WTC11 (cell line): ENCODE measurements around the gene CEP63. TPM values are rescaled to one million over a fixed set of nuclear protein-coding genes. Genes with fewer than 3 reads are reported as not detected.

Experiments used
- ATAC-seq: fragments of 200-7000 bp; cut with Tn5 transposase; 2 replicates; pipeline ENCODE4 v1.10.0; 2021; ENCODE audit warnings: mild to moderate bottlenecking, moderate library complexity
- CTCF ChIA-PET: fragments of 300-600 bp; sonication (Branson Sonifier 250); formaldehyde crosslinking; loops from one replicate; lab custom pipeline; 2021; ENCODE audit warnings: antibody characterized with exemption; lab: Charles Lee
- POLR2A ChIA-PET: fragments of 350-600 bp; sonication (Branson Sonifier 250); formaldehyde crosslinking; loops from one replicate; lab custom pipeline; 2021; ENCODE audit warnings: antibody characterized with exemption; lab: Charles Lee
- DNase-seq: peaks from one replicate; pipeline ENCODE4 v3.0.0; 2021; ENCODE audit warnings: low spot score
- H3K27ac Mint-ChIP-seq: 2 replicates; pipeline ENCODE4 v1.8.0; 2021; ENCODE audit warnings: mixed read lengths
- H3K27me3 Mint-ChIP-seq: 2 replicates; pipeline ENCODE4 v1.8.0; 2021; ENCODE audit warnings: low read depth, mild to moderate bottlenecking, moderate library complexity, mixed read lengths
- H3K36me3 Mint-ChIP-seq: 2 replicates; pipeline ENCODE4 v1.8.0; 2021; ENCODE audit warnings: mixed read lengths
- H3K4me1 Mint-ChIP-seq: 2 replicates; pipeline ENCODE4 v1.8.0; 2022; ENCODE audit warnings: mixed read lengths
- H3K4me3 Mint-ChIP-seq: 2 replicates; pipeline ENCODE4 v1.8.0; 2021; ENCODE audit warnings: mild to moderate bottlenecking, moderate library complexity, mixed read lengths
- H3K9me3 Mint-ChIP-seq: 2 replicates; pipeline ENCODE4 v1.8.0; 2021; ENCODE audit warnings: mixed read lengths
- AFF4 ChIP-seq: sonication (generic); formaldehyde crosslinking; IDR thresholded peaks from 2 replicates; pipeline ENCODE4 v1.8.1; 2023; ENCODE audit warnings: mild to moderate bottlenecking, missing genetic modification reagents, borderline replicate concordance
- CBFB ChIP-seq: sonication (generic); formaldehyde crosslinking; IDR thresholded peaks from 2 replicates; pipeline ENCODE4 v1.8.1; 2022; ENCODE audit warnings: mild to moderate bottlenecking, low read depth, missing genetic modification reagents
- CTCF ChIP-seq: fragments of 200-600 bp; IDR thresholded peaks from 2 replicates; pipeline ENCODE4 v1.8.0; 2022; ENCODE audit warnings: antibody characterized with exemption
- E2F1 ChIP-seq: sonication (generic); formaldehyde crosslinking; IDR thresholded peaks from 2 replicates; pipeline ENCODE4 v1.8.0; 2022; ENCODE audit warnings: mild to moderate bottlenecking, missing genetic modification reagents
- GTF2I ChIP-seq: fragments of 250-450 bp; sonication (Bioruptor Pico); conservative IDR thresholded peaks from 2 replicates; pipeline ENCODE4 v1.4.0; 2021; ENCODE audit warnings: mild to moderate bottlenecking
- HMGA2 ChIP-seq: fragments of 250-450 bp; sonication (Bioruptor Pico); IDR thresholded peaks from 2 replicates; pipeline ENCODE4 v1.4.0; 2021; ENCODE audit warnings: mild to moderate bottlenecking, moderate library complexity
- IRF1 ChIP-seq: sonication (generic); formaldehyde crosslinking; IDR thresholded peaks from 2 replicates; pipeline ENCODE4 v1.8.0; 2023; ENCODE audit warnings: missing genetic modification reagents
- MXD4 ChIP-seq: fragments of 250-450 bp; sonication (Bioruptor Pico); IDR thresholded peaks from 2 replicates; pipeline ENCODE4 v1.8.0; 2021; ENCODE audit warnings: mild to moderate bottlenecking, moderate library complexity, borderline replicate concordance
- NR2C2 ChIP-seq: sonication (generic); formaldehyde crosslinking; IDR thresholded peaks from 2 replicates; pipeline ENCODE4 v1.8.0; 2022; ENCODE audit warnings: mild to moderate bottlenecking, missing genetic modification reagents
- PRDM15 ChIP-seq: sonication (generic); formaldehyde crosslinking; IDR thresholded peaks from 2 replicates; pipeline ENCODE4 v1.8.0; 2022; ENCODE audit warnings: missing genetic modification reagents
- SMAD4 ChIP-seq: sonication (generic); formaldehyde crosslinking; IDR thresholded peaks from 2 replicates; pipeline ENCODE4 v1.8.0; 2022; ENCODE audit warnings: mild to moderate bottlenecking, missing genetic modification reagents
- SP1 ChIP-seq: sonication (generic); formaldehyde crosslinking; conservative IDR thresholded peaks from 2 replicates; pipeline ENCODE4 v1.8.1; 2022; ENCODE audit warnings: missing genetic modification reagents
- TCF7 ChIP-seq: sonication (generic); formaldehyde crosslinking; IDR thresholded peaks from 2 replicates; pipeline ENCODE4 v1.8.0; 2022; ENCODE audit warnings: mild to moderate bottlenecking, low read depth, missing genetic modification reagents, moderate library complexity
- ZNF121 ChIP-seq: sonication (generic); formaldehyde crosslinking; IDR thresholded peaks from 2 replicates; pipeline ENCODE4 v1.8.0; 2023; ENCODE audit warnings: missing genetic modification reagents
- ZNF317 ChIP-seq: sonication (generic); formaldehyde crosslinking; IDR thresholded peaks from 2 replicates; pipeline ENCODE4 v1.8.1; 2023; ENCODE audit warnings: low read depth, mild to moderate bottlenecking, moderate library complexity, missing genetic modification reagents, borderline replicate concordance
- ZNF423 ChIP-seq: fragments of 250-450 bp; sonication (Bioruptor Pico); IDR thresholded peaks from 2 replicates; pipeline ENCODE4 v2.1.2; 2022; ENCODE audit warnings: mild to moderate bottlenecking, moderate library complexity
- total RNA-seq: library from RNA; stranded (reverse); gene quantifications from 3 replicates; pipeline ENCODE4 v1.2.3, GENCODE V29; 2021

CEP63 gene
- total RNA-seq, 1 experiment from 2014 or later, result 28.0 TPM

- TF ChIP-seq AFF4, result no peak
- TF ChIP-seq IRF1 (CRISPR knock-in tag), result no peak
- TF ChIP-seq CTCF, result no peak
- no peak for TF ChIP-seq ZNF121 (CRISPR knock-in tag)
- TF ChIP-seq SMAD4 (CRISPR knock-in tag), result no peak
These were observed 123.0 kb downstream of the CEP63 start (continued) for GRCh38 chr3:134608771-134609435.

GRCh38 chr3:134609821-134610431, 124.1 kb downstream of the CEP63 start:
- no peak overlapping the region for H3K27ac Mint-ChIP-seq
- H3K4me1 Mint-ChIP-seq, result no peaks in the 10 kb centered on the region
- ChIA-PET POLR2A (no interaction called here), CTCF (no interaction called here)
- ATAC-seq, result no peak
- no peaks in the 10 kb centered on the region for H3K36me3 Mint-ChIP-seq
- no peak for DNase-seq
- H3K4me3 Mint-ChIP-seq, result no peak overlapping the region
- peaks cover 2% of the 10 kb centered on the region; the same call in 1 of the 2 replicates for H3K27me3 Mint-ChIP-seq
- no peak for TF ChIP-seq HMGA2 (CRISPR knock-in tag)
- TF ChIP-seq SP1 (CRISPR knock-in tag), result no peak
- no peak for TF ChIP-seq NR2C2
- no peak for TF ChIP-seq ZNF423 (CRISPR knock-in tag)
- TF ChIP-seq MXD4 (CRISPR knock-in tag), result no peak
- TF ChIP-seq E2F1, result no peak
- no peak for TF ChIP-seq ZNF317 (CRISPR knock-in tag)
- TF ChIP-seq TCF7 (CRISPR knock-in tag), result no peak
- no peak for TF ChIP-seq PRDM15 (CRISPR knock-in tag)
- no peak for TF ChIP-seq GTF2I
- no peak for TF ChIP-seq CBFB (CRISPR knock-in tag)
- TF ChIP-seq, all 79 proteins: peak for 0
- no peaks in the 10 kb centered on the region for H3K9me3 Mint-ChIP-seq
